Measurements from ENCODE around the gene GNG13. TPM values are rescaled to one million over a fixed set of nuclear protein-coding genes. Genes with fewer than 3 reads are reported as not detected.

GNG13 gene
- total and polyA plus RNA-seq, 2 experiments from 2014 or later, result 0.29 TPM; not detected in 1

DNA sequence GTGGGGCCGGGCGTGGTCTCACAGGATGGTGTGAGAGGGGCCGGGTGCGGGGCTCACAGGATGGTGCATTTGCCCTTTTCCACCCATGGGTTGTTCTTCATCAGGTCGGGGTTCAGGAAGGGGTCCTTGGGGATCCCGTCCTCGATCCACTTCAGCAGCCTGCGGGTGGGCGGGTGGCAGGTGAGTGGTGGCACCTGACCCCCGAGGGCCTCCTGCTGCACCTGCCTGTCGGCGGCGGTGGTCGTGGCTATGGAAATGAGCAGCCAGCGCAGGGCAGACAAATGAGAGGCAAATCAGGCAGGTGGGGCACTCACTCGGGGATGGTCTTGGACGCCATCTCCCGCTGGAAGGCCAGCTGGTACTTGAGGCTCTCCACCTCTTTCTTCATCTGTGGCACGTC is 1.9 kb downstream of the GNG13 start (continued):
- TF ChIP-seq, protein P1, sequence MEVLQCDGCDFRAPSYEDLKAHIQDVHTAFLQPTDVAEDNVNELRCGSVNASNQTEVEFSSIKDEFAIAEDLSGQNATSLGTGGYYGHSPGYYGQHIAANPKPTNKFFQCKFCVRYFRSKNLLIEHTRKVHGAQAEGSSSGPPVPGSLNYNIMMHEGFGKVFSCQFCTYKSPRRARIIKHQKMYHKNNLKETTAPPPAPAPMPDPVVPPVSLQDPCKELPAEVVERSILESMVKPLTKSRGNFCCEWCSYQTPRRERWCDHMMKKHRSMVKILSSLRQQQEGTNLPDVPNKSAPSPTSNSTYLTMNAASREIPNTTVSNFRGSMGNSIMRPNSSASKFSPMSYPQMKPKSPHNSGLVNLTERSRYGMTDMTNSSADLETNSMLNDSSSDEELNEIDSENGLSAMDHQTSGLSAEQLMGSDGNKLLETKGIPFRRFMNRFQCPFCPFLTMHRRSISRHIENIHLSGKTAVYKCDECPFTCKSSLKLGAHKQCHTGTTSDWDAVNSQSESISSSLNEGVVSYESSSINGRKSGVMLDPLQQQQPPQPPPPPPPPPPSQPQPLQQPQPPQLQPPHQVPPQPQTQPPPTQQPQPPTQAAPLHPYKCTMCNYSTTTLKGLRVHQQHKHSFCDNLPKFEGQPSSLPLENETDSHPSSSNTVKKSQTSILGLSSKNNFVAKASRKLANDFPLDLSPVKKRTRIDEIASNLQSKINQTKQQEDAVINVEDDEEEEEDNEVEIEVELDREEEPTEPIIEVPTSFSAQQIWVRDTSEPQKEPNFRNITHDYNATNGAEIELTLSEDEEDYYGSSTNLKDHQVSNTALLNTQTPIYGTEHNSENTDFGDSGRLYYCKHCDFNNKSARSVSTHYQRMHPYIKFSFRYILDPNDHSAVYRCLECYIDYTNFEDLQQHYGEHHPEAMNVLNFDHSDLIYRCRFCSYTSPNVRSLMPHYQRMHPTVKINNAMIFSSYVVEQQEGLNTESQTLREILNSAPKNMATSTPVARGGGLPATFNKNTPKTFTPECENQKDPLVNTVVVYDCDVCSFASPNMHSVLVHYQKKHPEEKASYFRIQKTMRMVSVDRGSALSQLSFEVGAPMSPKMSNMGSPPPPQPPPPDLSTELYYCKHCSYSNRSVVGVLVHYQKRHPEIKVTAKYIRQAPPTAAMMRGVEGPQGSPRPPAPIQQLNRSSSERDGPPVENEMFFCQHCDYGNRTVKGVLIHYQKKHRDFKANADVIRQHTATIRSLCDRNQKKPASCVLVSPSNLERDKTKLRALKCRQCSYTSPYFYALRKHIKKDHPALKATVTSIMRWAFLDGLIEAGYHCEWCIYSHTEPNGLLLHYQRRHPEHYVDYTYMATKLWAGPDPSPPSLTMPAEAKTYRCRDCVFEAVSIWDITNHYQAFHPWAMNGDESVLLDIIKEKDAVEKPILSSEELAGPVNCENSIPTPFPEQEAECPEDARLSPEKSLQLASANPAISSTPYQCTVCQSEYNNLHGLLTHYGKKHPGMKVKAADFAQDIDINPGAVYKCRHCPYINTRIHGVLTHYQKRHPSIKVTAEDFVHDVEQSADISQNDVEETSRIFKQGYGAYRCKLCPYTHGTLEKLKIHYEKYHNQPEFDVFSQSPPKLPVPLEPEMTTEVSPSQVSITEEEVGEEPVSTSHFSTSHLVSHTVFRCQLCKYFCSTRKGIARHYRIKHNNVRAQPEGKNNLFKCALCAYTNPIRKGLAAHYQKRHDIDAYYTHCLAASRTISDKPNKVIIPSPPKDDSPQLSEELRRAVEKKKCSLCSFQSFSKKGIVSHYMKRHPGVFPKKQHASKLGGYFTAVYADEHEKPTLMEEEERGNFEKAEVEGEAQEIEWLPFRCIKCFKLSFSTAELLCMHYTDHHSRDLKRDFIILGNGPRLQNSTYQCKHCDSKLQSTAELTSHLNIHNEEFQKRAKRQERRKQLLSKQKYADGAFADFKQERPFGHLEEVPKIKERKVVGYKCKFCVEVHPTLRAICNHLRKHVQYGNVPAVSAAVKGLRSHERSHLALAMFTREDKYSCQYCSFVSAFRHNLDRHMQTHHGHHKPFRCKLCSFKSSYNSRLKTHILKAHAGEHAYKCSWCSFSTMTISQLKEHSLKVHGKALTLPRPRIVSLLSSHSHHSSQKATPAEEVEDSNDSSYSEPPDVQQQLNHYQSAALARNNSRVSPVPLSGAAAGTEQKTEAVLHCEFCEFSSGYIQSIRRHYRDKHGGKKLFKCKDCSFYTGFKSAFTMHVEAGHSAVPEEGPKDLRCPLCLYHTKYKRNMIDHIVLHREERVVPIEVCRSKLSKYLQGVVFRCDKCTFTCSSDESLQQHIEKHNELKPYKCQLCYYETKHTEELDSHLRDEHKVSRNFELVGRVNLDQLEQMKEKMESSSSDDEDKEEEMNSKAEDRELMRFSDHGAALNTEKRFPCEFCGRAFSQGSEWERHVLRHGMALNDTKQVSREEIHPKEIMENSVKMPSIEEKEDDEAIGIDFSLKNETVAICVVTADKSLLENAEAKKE (CRISPR knock-in tag; IDR thresholded peaks at IDR 0.05), result no peak
- no peak for TF ChIP-seq CREB1 (CRISPR knock-in tag; IDR thresholded peaks at IDR 0.05; ENCODE audit: low read depth)
- TF ChIP-seq, protein P2, sequence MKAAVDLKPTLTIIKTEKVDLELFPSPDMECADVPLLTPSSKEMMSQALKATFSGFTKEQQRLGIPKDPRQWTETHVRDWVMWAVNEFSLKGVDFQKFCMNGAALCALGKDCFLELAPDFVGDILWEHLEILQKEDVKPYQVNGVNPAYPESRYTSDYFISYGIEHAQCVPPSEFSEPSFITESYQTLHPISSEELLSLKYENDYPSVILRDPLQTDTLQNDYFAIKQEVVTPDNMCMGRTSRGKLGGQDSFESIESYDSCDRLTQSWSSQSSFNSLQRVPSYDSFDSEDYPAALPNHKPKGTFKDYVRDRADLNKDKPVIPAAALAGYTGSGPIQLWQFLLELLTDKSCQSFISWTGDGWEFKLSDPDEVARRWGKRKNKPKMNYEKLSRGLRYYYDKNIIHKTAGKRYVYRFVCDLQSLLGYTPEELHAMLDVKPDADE (IDR thresholded peaks at IDR 0.05), result no peak

DNA sequence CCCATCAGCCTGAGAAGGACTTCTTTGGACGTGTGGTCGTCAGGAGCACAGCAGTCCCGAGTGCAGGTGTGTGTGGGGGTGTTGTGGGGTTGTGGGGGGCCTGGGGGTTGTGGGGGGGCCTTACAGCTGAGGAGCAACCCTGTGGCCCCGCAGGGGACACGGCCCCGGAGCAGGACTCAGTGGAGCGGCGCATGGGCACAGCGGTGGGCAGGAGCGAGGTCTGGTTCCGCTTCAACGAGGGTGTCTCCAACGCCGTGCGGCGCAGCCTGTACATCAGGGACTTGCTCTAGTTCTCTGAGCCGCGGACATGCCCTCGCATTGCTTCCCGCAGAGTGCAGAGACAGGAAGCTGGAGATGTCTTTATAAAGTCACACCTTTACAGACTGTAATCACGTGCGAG is 2.8 kb downstream of the GNG13 start:
- no peaks in the 10 kb centered on the region for H3K36me3 ChIP-seq (ENCODE audit: insufficient read depth)
- Mint-ChIP-seq H3K36me3 (ENCODE audit: low read depth) (peaks cover 23% of the 10 kb centered on the region; the same call in 2 of the 3 replicates), H3K9me3 (no peaks in the 10 kb centered on the region; the same call in 1 of the 3 replicates), H3K4me3 (no peak overlapping the region), H3K4me1 (no peaks in the 10 kb centered on the region), H3K27me3 (ENCODE audit: insufficient read depth, low read depth, poor library complexity) (peaks cover 24% of the 10 kb centered on the region), H3K27ac (no peak overlapping the region)
- H3K4me3 ChIP-seq, result no peak overlapping the region
- H3K79me2 ChIP-seq (replicated peaks; ENCODE audit: insufficient read depth), result no peaks in the 10 kb centered on the region
- H3K27me3 ChIP-seq (ENCODE audit: insufficient read depth), result peaks cover 20% of the 10 kb centered on the region
- H2AFZ ChIP-seq, result no peak overlapping the region
- no peak overlapping the region for H3K27ac ChIP-seq (ENCODE audit: low read depth)
- ATAC-seq, result no peak
- no peak overlapping the region for H3K4me2 ChIP-seq
- no peak for DNase-seq (ENCODE audit: low spot score)
- H3K9me2 ChIP-seq (ENCODE audit: insufficient read depth), result no peaks in the 10 kb centered on the region
- H3F3A ChIP-seq (replicated peaks; ENCODE audit: low read depth), result no peaks in the 10 kb centered on the region
- peaks cover 3% of the 10 kb centered on the region; the same call in 1 of the 2 replicates for H3K4me1 ChIP-seq (ENCODE audit: insufficient read depth)
- H4K20me1 ChIP-seq (replicated peaks; ENCODE audit: insufficient read depth), result peaks cover 4% of the 10 kb centered on the region; the same call in 1 of the 2 replicates
- TF ChIP-seq JUNB (IDR thresholded peaks at IDR 0.05; ENCODE audit: unreplicated experiment) (no peak), POLR2AphosphoS5 (IDR thresholded peaks at IDR 0.05; ENCODE audit: low read depth) (no peak), CREB1 (CRISPR knock-in tag; IDR thresholded peaks at IDR 0.05; ENCODE audit: low read depth) (no peak), ZNF331 (CRISPR knock-in tag; IDR thresholded peaks at IDR 0.05; ENCODE audit: low read depth) (no peak), NANOG (IDR thresholded peaks at IDR 0.05; ENCODE audit: borderline replicate concordance) (no peak), ZNF114 (CRISPR knock-in tag; IDR thresholded peaks at IDR 0.05) (no peak), STAT1 (IDR thresholded peaks at IDR 0.05; ENCODE audit: unreplicated experiment) (no peak), EZH2phosphoT487 (IDR thresholded peaks at IDR 0.05; ENCODE audit: unreplicated experiment) (no peak)
- TF ChIP-seq, protein P2 (IDR thresholded peaks at IDR 0.05), result no peak
- TF ChIP-seq, protein P3, sequence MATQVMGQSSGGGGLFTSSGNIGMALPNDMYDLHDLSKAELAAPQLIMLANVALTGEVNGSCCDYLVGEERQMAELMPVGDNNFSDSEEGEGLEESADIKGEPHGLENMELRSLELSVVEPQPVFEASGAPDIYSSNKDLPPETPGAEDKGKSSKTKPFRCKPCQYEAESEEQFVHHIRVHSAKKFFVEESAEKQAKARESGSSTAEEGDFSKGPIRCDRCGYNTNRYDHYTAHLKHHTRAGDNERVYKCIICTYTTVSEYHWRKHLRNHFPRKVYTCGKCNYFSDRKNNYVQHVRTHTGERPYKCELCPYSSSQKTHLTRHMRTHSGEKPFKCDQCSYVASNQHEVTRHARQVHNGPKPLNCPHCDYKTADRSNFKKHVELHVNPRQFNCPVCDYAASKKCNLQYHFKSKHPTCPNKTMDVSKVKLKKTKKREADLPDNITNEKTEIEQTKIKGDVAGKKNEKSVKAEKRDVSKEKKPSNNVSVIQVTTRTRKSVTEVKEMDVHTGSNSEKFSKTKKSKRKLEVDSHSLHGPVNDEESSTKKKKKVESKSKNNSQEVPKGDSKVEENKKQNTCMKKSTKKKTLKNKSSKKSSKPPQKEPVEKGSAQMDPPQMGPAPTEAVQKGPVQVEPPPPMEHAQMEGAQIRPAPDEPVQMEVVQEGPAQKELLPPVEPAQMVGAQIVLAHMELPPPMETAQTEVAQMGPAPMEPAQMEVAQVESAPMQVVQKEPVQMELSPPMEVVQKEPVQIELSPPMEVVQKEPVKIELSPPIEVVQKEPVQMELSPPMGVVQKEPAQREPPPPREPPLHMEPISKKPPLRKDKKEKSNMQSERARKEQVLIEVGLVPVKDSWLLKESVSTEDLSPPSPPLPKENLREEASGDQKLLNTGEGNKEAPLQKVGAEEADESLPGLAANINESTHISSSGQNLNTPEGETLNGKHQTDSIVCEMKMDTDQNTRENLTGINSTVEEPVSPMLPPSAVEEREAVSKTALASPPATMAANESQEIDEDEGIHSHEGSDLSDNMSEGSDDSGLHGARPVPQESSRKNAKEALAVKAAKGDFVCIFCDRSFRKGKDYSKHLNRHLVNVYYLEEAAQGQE (IDR thresholded peaks at IDR 0.05; ENCODE audit: unreplicated experiment), result no peak
- TF ChIP-seq, protein P4, sequence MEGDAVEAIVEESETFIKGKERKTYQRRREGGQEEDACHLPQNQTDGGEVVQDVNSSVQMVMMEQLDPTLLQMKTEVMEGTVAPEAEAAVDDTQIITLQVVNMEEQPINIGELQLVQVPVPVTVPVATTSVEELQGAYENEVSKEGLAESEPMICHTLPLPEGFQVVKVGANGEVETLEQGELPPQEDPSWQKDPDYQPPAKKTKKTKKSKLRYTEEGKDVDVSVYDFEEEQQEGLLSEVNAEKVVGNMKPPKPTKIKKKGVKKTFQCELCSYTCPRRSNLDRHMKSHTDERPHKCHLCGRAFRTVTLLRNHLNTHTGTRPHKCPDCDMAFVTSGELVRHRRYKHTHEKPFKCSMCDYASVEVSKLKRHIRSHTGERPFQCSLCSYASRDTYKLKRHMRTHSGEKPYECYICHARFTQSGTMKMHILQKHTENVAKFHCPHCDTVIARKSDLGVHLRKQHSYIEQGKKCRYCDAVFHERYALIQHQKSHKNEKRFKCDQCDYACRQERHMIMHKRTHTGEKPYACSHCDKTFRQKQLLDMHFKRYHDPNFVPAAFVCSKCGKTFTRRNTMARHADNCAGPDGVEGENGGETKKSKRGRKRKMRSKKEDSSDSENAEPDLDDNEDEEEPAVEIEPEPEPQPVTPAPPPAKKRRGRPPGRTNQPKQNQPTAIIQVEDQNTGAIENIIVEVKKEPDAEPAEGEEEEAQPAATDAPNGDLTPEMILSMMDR (conservative IDR thresholded peaks at IDR 0.05; ENCODE audit: low read depth in 2 of 2), result no peak
